PFSK-1 (cell line): ENCODE data around the gene OARD1.

Experiments used
- FOXP2 ChIP-seq: optimal IDR thresholded peaks from 2 replicates; pipeline ENCODE3; 2011; ENCODE audit warnings: borderline replicate concordance, control low read depth, inconsistent platforms; ENCODE audit not compliant: insufficient read depth; ENCODE audit errors: extremely low read length, extremely low read depth
- POLR2AphosphoS5 ChIP-seq: IDR thresholded peaks from 2 replicates; pipeline ENCODE4 v1.6.1; 2012; ENCODE audit warnings: low read depth, mild to moderate bottlenecking, control low read depth, low read length, moderate library complexity
- SIN3A ChIP-seq: IDR thresholded peaks from 2 replicates; pipeline ENCODE4 v1.6.1; 2012; ENCODE audit warnings: mild to moderate bottlenecking, low read length, moderate library complexity, borderline replicate concordance; ENCODE audit not compliant: insufficient read depth
- TAF1 ChIP-seq: IDR thresholded peaks from 2 replicates; pipeline ENCODE4 v1.6.1; 2012; ENCODE audit warnings: low read length, control low read depth, borderline replicate concordance; ENCODE audit not compliant: insufficient read depth
- TF ChIP-seq, protein P1 (sequence below), 2 experiments: IDR thresholded peaks; 2 replicates each; pipeline versions ENCODE4 v1.6.1 to v1.8.0; 2011 to 2012; ENCODE audit warnings: low read depth in 2 of 2, low read length in 2 of 2, control low read depth in 1 of 2, inconsistent platforms in 1 of 2, mild to moderate bottlenecking in 1 of 2, moderate library complexity in 1 of 2; ENCODE audit not compliant: insufficient read depth in 1 of 2

DNA sequence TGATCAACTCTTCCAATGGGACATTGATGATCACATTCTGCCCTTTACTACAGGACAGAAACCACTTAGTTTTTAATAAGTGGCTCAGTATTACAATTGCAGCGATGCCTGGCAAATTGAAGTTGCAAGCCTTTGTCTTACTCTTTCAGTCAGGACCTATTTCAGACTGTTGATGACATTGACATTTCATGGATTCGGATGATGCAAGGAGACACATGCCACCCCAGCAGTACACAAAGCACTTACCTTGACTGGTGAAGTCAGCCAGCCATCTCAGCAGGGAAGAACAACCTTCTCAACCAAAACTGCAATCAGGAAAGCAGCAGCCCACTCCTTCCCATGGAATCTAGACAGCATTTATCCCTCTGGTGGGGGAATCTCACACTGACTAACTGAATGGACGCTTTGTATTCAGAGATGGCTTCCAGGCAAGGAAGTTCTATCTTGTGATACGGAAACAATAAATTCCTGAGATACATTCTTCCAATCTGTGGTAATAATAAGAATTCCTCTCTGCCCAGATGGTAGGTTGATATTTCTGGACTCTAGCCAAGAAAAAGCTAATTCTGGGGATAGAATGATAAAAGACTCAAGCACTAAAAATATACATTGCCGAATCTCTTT, 25.4 kb upstream of the OARD1 start:
- TF ChIP-seq, protein P1, sequence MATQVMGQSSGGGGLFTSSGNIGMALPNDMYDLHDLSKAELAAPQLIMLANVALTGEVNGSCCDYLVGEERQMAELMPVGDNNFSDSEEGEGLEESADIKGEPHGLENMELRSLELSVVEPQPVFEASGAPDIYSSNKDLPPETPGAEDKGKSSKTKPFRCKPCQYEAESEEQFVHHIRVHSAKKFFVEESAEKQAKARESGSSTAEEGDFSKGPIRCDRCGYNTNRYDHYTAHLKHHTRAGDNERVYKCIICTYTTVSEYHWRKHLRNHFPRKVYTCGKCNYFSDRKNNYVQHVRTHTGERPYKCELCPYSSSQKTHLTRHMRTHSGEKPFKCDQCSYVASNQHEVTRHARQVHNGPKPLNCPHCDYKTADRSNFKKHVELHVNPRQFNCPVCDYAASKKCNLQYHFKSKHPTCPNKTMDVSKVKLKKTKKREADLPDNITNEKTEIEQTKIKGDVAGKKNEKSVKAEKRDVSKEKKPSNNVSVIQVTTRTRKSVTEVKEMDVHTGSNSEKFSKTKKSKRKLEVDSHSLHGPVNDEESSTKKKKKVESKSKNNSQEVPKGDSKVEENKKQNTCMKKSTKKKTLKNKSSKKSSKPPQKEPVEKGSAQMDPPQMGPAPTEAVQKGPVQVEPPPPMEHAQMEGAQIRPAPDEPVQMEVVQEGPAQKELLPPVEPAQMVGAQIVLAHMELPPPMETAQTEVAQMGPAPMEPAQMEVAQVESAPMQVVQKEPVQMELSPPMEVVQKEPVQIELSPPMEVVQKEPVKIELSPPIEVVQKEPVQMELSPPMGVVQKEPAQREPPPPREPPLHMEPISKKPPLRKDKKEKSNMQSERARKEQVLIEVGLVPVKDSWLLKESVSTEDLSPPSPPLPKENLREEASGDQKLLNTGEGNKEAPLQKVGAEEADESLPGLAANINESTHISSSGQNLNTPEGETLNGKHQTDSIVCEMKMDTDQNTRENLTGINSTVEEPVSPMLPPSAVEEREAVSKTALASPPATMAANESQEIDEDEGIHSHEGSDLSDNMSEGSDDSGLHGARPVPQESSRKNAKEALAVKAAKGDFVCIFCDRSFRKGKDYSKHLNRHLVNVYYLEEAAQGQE (IDR thresholded peaks at IDR 0.05; ENCODE audit: insufficient read depth in 1 of 2, low read depth in 2 of 2, low read length in 2 of 2), result no peak
- no peak for TF ChIP-seq TAF1
- no peak for TF ChIP-seq SIN3A
- TF ChIP-seq POLR2AphosphoS5, result no peak
- TF ChIP-seq FOXP2, result no peak
